Spleen (tissue), 7 donors: Measurements from ENCODE around the gene ATG16L1.

Experiments used
- POLR2A ChIP-seq, 3 donors: fragments of 450-650 bp; IDR thresholded peaks; one replicate each; pipeline ENCODE4 v1.5.1; 2017; ENCODE audit warnings: antibody characterized with exemption in 3 of 3, mild to moderate bottlenecking in 1 of 3
- POLR2AphosphoS5 ChIP-seq, 3 donors: sonication (generic); formaldehyde crosslinking; IDR thresholded peaks; one replicate each; pipeline ENCODE4 v1.5.1; 2017; ENCODE audit warnings: antibody characterized with exemption in 3 of 3
- TF ChIP-seq, protein P1 (sequence below), 11 experiments: fragments of 200-600 bp in 7 of 11; fragments of 450-650 bp in 4 of 11; sonication (generic) in 4 of 11; IDR thresholded peaks in 8 of 11; conservative IDR thresholded peaks in 3 of 11; 1 replicate in 7 of 11; 2 replicates in 4 of 11; pipeline versions ENCODE4 v1.4.0 to v1.8.0; 2016 to 2021; ENCODE audit warnings: antibody characterized with exemption in 11 of 11, inconsistent platforms in 4 of 11, mild to moderate bottlenecking in 1 of 11
- donor health status: DM: no; HTN: no; CAD: no; lungs with moderate emphysema.
- donor health status: DM: no; HTN: no; CAD: no.
- donor health status: DM: no; HTN: no; CAD: no.

GRCh38 chr2:233227346-233227978, 24.0 kb upstream of the ATG16L1 start:
- TF ChIP-seq, protein P1, sequence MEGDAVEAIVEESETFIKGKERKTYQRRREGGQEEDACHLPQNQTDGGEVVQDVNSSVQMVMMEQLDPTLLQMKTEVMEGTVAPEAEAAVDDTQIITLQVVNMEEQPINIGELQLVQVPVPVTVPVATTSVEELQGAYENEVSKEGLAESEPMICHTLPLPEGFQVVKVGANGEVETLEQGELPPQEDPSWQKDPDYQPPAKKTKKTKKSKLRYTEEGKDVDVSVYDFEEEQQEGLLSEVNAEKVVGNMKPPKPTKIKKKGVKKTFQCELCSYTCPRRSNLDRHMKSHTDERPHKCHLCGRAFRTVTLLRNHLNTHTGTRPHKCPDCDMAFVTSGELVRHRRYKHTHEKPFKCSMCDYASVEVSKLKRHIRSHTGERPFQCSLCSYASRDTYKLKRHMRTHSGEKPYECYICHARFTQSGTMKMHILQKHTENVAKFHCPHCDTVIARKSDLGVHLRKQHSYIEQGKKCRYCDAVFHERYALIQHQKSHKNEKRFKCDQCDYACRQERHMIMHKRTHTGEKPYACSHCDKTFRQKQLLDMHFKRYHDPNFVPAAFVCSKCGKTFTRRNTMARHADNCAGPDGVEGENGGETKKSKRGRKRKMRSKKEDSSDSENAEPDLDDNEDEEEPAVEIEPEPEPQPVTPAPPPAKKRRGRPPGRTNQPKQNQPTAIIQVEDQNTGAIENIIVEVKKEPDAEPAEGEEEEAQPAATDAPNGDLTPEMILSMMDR (IDR thresholded peaks at IDR 0.05 in 8 of 11, conservative IDR thresholded peaks at IDR 0.05 in 3 of 11): no peak
- TF ChIP-seq POLR2A (IDR thresholded peaks at IDR 0.05) (no peak), POLR2AphosphoS5 (IDR thresholded peaks at IDR 0.05) (no peak)
